Breast epithelium (tissue), 4 donors: ENCODE data around the gene GPATCH8. TPM values are rescaled to one million over a fixed set of nuclear protein-coding genes. Genes with fewer than 3 reads are reported as not detected.
"Not testable (repeated sequence)": the region's sequence is repeated elsewhere in the genome, so short reads cannot be mapped to it uniquely, and the experiment has no call there.

Experiments used
- DNase-seq, 2 donors: peaks; one replicate each; pipeline ENCODE4 v3.0.0-alpha.2; 2019; ENCODE audit warnings: low spot score in 2 of 2
- H3K27ac ChIP-seq, 2 donors: fragments of 200-600 bp; sonication (generic) in 1 of 2; one replicate each; pipeline ENCODE4 v1.5.1; 2016 to 2019; ENCODE audit warnings: mild to moderate bottlenecking in 1 of 2
- H3K27me3 ChIP-seq, 2 donors: fragments of 200-600 bp; sonication (generic) in 1 of 2; one replicate each; pipeline versions ENCODE4 v1.5.1 to v1.6.0; 2017 to 2019; ENCODE audit warnings: control low read depth in 1 of 2, mild to moderate bottlenecking in 1 of 2
- H3K36me3 ChIP-seq: fragments of 200-600 bp; one replicate; pipeline ENCODE4 v1.5.1; 2019
- H3K4me1 ChIP-seq, 2 donors: fragments of 200-600 bp; sonication (generic); one replicate each; pipeline ENCODE4 v1.5.1; 2016 to 2019; ENCODE audit warnings: control low read depth in 1 of 2
- H3K4me3 ChIP-seq, 3 donors: fragments of 200-600 bp; sonication (generic); 1 replicate in 2 of 3; 2 replicates in 1 of 3; pipeline ENCODE4 v1.5.1; 2016 to 2019; ENCODE audit warnings: mild to moderate bottlenecking in 3 of 3, moderate library complexity in 2 of 3
- H3K9me3 ChIP-seq, 2 donors: fragments of 200-600 bp; sonication (generic) in 1 of 2; one replicate each; pipeline ENCODE4 v1.5.1; 2016 to 2019; ENCODE audit warnings: control low read depth in 1 of 2
- CTCF ChIP-seq, 3 donors: fragments of 450-650 bp; IDR thresholded peaks; one replicate each; pipeline ENCODE4 v1.5.1; 2016 to 2017; ENCODE audit warnings: antibody characterized with exemption in 3 of 3, mild to moderate bottlenecking in 3 of 3, moderate library complexity in 3 of 3
- POLR2A ChIP-seq: fragments of 450-650 bp; IDR thresholded peaks from one replicate; pipeline ENCODE4 v1.6.1; 2016; ENCODE audit warnings: antibody characterized with exemption, mild to moderate bottlenecking, moderate library complexity
- POLR2AphosphoS5 ChIP-seq, 3 donors: sonication (generic); formaldehyde crosslinking; IDR thresholded peaks; one replicate each; pipeline ENCODE4 v1.6.1; 2017; ENCODE audit warnings: antibody characterized with exemption in 3 of 3
- intact Hi-C: fragments of 100-400 bp; cut with DNase I; formaldehyde crosslinking; loops from one replicate; pipeline ENCODE4 v1.15.1; 2023; ENCODE audit warnings: low total_unique reads
- total RNA-seq, 3 donors: library from RNA; depleted of rRNA; stranded (reverse); fragments of >200 nt; gene quantifications; one replicate each; pipeline ENCODE4 v1.1.0, GENCODE V29; 2016

GPATCH8 gene
- total RNA-seq, 3 donors from 2014 or later, result 36.8 to 62.5 (median 51.5) TPM

- no peak for DNase-seq
- TF ChIP-seq CTCF (IDR thresholded peaks at IDR 0.05), result no peak
- no peak for TF ChIP-seq POLR2AphosphoS5 (IDR thresholded peaks at IDR 0.05)
- no peak for TF ChIP-seq POLR2A
- Histone ChIP-seq H3K27me3 (peaks cover 0 to 13% of the 10 kb centered on the region in 2 donors), H3K4me3 (no peak overlapping the region), H3K36me3 (no peaks in the 10 kb centered on the region), H3K27ac (no peak overlapping the region), H3K4me1 (no peaks in the 10 kb centered on the region), H3K9me3 (no peaks in the 10 kb centered on the region)
- intact Hi-C loops, result no loop called here
These were observed 128.7 kb downstream of the GPATCH8 start for GRCh38 chr17:44374306-44375195.

DNA sequence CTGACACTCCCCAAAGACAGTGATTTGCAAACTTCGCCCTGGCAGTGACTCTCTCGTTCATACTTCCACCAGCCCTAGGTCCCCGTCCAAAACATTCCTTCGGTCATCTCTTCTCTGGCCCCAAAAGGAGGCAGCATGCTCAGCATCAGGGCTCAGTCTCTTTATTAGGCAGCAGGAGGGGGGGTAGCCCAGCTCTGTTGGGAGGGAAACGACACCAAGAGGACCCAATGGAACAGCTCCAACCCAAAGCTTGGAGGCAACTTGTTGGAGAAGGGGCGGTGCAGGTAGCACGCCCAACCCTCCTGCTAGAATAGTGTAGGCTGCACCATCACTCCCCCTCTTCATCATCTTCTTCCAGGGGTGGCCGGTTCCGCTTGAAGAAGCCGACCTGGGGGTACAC lies 131.2 kb downstream of the GPATCH8 start:
- H3K36me3 ChIP-seq, result no peaks in the 10 kb centered on the region
- no peak for DNase-seq
- H3K27me3 ChIP-seq, result peaks cover 0 to 13% of the 10 kb centered on the region in 2 donors
- no peaks in the 10 kb centered on the region for H3K4me1 ChIP-seq
- H3K9me3 ChIP-seq, result no peaks in the 10 kb centered on the region
- TF ChIP-seq POLR2A (no peak), CTCF (IDR thresholded peaks at IDR 0.05) (no peak), POLR2AphosphoS5 (IDR thresholded peaks at IDR 0.05) (no peak)
- H3K4me3 ChIP-seq, result no peak overlapping the region
- no peak overlapping the region for H3K27ac ChIP-seq
- intact Hi-C loops, result no loop called here

GRCh38 chr17:44369414-44370023 lies 133.7 kb downstream of the GPATCH8 start:
- DNase-seq, H3K36me3 ChIP-seq, H3K4me1 ChIP-seq, H3K9me3 ChIP-seq, H3K27ac ChIP-seq, H3K4me3 ChIP-seq, intact Hi-C loops: not testable (repeated sequence)
- H3K27me3 ChIP-seq, result peaks cover 0 to 13% of the 10 kb centered on the region in 2 donors

DNA sequence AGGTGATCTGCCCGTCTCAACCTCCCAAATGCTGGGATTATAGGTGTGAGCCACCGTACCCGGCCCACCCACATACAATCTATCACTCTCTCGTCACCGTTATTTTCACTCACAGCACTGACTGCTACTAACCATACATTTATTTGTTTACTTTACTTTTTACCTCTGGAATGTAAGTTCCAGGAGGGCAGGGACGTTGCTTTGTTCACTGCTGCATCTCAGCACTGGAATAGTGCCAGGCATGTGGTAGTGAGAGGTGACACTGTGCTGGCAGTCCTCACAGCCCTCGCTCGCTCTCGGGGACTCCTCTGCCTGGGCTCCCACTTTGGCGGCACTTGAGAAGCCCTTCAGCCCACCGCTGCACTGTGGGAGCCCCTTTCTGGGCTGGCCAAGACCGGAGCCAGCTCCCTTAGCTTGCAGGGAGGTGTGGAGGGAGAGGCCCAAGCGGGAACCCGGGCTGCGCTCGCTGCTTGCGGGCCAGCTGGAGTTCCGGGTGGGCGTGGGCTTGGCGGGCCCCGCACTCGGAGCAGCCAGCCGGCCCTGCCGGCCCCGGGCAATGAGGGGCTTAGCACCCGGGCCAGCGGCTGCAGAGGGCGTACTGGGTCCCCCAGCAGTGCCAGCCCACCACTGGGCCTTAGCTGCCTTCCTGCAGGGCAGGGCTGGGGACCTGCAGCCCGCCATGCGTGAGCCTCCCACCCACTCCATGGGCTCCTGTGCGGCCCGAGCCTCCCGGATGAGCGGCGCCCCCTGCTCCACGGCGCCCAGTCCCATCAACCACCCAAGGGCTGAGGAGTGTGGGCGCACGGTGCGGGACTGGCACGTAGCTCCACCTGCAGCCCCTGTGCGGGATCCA lies 134.6 kb downstream of the GPATCH8 start:
- H3K36me3 ChIP-seq, H3K9me3 ChIP-seq, DNase-seq, H3K27ac ChIP-seq, H3K4me3 ChIP-seq, intact Hi-C loops, H3K4me1 ChIP-seq: not testable (repeated sequence)
- peaks cover 0 to 13% of the 10 kb centered on the region in 2 donors for H3K27me3 ChIP-seq

- TF ChIP-seq POLR2A, result no peak
- no peak overlapping the region for H3K27ac ChIP-seq
- intact Hi-C loops, result no loop called here
These were observed 135.8 kb downstream of the GPATCH8 start for GRCh38 chr17:44367231-44367979.

DNA sequence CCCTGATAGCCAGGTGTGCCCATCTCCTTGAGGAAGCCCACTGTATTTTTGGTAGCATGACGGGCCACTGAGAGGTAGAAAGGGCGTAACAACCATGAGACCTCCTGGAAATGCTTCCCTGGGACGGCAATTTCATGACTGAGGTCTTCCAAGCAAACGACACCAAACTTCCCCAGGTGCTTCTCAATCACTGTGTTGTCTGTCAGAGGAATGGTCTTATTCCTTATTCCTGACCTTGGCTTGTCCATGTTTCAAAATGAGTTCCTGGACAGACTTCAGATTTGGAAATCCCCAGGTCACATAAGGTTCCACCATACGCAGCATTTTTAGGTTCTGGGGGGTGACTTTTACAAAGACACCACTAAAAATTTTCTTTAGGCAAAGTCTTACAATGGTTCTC lies 138.2 kb downstream of the GPATCH8 start:
- DNase-seq, H3K4me3 ChIP-seq, H3K27ac ChIP-seq, H3K27me3 ChIP-seq, intact Hi-C loops, H3K9me3 ChIP-seq, H3K4me1 ChIP-seq, H3K36me3 ChIP-seq: not testable (repeated sequence)

More at GRCh38 chr17:44367231-44367979, 135.8 kb downstream of the GPATCH8 start:
- no peak overlapping the region for H3K4me3 ChIP-seq
- no peak for DNase-seq
- H3K9me3 ChIP-seq, result no peaks in the 10 kb centered on the region
- peaks cover 0 to 4% of the 10 kb centered on the region in 2 donors for H3K4me1 ChIP-seq
- H3K36me3 ChIP-seq, result no peaks in the 10 kb centered on the region
- H3K27me3 ChIP-seq, result peaks cover 0 to 13% of the 10 kb centered on the region in 2 donors
